Stromal cell of bone marrow (primary cell): ENCODE data around the gene PWWP2B.
A peak's percentile ranks its signal among the peaks of the same experiment; 100 is the strongest.

Source experiments
- DNase-seq: peaks from one replicate; pipeline ENCODE4 v3.0.0-alpha.2; 2012; ENCODE audit warnings: low read depth

The PWWP2B gene

GRCh38 chr10:132419538-132420468 is 22.8 kb downstream of the PWWP2B start:
- DNase-seq = no peak

DNA sequence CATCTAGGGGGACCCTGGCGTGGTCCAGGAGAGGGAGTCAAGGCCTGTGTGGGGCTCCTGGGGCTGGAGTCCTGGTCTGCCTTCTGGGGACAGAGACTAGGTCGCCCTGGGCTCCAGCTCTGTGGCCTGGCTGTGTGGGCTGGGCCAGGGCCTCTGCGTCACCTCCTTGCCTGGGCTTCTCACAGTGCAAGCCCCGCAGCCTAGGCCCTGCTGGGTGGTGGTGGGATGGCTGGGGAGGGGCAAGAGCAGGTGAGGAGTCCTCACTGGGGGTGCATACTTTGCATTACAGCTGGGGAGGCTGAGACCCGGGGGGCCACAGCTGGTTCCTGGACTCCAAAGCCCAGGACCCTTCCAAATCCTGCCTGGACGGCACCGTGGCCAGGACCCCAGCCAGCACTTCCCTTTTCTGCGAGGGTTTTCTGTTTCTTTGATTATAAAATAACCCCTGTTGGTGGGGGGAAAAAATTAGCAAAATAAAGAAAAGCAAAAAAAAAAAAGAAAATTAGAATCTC is 23.5 kb downstream of the PWWP2B start:
- DNase-seq = no peak

DNA sequence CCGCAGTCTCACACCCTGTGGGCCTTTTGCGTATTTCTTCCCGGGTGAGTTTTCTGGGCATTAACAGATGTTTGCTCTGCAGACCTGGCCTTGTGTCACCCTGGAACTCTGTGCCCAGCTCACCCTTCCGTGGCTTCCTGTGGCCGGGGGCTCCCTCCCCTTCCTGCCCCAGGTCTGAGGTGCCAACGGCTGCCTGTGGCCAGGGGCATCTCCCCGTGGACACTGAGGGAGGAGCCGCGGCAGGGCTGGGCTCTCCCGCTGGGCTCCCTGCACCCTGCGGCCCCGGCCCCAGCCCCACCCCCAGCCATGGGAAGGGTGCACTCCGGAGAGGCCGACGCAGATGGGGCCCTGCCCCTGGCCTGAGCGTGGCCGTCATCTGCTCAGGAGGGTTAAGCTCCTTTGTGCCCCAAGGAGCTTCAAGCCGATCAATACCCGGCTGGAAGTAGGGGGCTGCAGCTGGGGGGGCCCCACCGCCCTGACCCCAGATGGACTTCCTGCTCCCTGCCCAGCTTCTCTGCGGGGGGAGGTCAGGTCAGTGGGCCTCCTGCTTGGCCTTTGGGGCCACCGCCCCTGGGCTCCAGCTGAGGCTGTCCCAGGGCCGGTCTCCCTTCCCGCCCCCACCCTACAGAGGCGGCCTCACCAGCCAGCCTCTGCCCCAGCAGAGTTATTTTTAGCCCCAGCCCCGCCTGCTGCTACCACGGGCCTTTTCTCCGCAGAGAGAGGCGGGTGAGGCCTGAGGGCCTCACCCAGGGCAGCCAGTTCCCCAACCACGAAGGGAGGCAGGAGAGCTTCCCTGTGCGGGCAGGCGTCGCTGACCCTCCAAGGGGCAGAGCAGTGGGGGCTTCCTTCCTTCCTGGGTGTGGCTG is 24.2 kb downstream of the PWWP2B start:
- peak; percentile 41 for DNase-seq

DNA sequence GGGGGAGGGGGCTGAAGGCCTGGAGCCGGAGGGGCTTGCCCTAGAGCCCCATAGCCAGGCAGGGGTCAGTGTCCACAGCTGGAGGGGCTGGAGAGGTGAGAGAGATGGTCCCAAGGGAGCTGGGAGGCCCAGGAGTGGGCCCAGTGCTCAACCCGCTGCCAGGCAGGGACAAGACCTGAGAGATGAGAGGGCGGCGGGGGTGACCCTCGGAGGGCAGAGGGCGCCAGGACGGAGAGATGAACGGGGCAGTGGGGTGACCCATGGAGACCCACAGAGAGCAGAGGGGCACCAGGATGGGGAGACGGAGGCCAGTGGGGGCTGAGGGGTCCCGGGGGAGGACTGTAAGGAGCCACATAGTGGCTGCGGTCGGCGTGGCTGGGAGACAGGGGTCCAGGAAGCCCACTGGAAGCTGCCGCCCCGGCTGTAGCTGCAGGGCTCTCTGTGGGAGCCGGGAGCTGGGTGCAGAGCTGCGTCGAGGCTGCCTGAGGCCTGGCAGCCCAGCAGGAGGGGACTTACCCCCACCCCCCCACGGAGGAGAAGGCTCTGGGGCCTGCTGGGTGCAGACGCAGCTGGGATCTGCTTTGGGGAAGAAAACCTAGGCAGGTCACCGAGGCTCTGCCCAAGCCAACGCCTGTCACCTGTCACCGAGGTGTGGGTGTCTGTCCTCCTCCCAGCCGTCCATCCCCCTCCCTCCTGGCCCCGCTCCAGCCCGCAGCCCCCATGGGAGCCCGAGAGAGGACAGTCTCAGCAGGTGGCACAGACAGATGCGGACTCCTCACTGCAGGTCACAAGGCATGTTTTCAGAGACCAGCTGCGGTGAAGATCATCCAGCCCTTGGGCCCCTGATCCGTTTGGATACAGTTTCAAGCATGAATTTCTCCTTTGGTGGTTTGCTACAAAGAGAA is 25.1 kb downstream of the PWWP2B start:
- DNase-seq = no peak

DNA sequence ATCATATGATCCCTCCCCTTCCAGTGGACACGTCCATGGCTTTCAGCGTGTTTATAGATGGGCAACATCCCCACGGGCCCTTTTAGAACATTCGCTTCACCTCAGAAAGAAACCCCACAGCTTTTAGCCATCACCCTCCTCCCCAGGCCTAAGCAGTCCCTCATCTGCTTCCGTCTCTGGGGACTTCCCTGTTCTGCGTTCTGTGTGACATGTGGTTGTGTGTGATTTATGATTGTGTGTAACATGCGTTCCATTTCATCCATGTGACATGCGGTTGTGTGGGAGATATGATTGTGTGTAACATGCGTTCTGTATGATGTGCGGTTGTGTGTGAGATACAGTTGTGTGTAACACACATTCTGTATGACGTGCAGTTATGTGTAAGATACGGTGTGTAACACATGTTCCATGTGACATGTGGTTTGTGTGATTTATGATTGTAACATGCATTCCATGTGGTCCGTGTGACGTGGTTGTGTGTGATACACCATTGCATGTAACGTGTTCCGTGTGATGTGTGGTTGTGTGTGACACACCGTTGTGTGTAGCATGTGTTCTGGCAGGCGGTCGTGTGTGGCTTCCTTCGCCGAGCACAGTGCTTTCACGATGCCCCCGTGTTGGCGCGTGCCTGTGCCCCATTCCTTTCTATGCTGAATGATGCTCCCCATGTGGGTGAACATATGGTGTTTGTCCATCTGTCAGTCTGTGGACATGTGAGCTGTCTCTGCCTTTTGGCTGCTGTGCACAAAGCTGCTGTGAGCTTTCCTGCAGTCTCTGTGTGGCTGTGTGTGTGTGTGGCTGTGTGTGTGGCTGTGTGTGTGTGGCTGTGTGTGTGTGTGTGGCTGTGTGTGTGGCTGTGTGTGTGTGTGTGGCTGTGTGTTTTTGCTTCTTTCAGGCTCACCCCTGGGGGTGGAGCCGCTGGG is 26.2 kb downstream of the PWWP2B start:
- DNase-seq = no peak

- DNase-seq = no peak
Measured at GRCh38 chr10:132423966-132424861, 27.2 kb downstream of the PWWP2B start.

- no peak for DNase-seq
Measured at GRCh38 chr10:132425029-132425756, 28.2 kb downstream of the PWWP2B start.

DNA sequence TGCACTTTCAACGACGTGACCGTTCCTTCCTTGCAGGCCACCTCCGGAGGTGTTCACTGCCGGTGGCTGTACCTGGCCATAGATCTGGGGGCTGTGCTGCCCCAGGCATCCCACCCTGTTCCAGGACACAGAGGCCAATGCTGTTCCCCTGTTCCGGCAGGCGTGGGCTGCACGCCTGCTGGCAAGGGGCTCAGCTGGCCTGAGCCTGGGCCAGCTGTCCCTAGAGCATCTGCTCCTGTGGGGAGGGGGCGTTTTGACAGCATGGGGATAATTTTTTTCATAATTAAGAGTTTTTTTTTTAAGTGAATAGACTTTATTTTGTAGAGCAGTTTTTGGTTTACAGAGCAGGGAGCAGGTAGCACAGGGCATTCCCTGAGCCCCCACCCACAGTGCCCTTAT is 28.8 kb downstream of the PWWP2B start:
- DNase-seq = no peak

DNA sequence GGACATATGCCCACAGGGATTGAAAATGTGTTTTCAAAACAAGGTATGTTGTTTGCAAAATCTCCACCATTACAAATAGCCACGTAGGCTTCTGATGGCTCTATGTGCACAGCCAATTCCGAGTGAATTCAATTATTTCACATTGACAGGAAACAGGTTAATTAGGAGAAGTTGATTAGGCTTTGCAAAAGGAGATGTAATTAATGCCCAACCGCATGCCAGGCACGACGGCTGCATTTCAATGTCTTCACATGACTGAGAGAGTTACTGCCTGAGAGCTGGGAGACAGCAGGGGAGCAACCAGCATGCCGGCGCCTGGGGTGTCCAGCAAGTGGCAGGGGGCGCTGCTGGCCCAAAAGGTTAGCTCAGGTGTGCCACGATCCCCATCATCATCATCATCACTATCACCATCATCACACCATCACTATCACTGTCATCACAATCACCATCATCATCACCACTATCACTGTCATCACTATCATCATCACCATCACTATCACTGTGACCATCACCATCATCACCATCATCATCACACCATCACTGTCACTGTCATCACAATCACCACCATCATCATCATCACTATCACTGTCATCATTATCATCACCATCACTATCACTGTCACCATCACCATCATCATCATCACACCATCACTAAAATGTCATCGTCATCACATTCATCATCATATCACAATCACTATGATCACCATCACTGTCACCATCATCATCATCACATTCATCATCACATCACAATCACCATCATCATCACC is 30.2 kb downstream of the PWWP2B start:
- DNase-seq = no peak

GRCh38 chr10:132427939-132428367 is 31.0 kb downstream of the PWWP2B start:
- no peak for DNase-seq

DNA sequence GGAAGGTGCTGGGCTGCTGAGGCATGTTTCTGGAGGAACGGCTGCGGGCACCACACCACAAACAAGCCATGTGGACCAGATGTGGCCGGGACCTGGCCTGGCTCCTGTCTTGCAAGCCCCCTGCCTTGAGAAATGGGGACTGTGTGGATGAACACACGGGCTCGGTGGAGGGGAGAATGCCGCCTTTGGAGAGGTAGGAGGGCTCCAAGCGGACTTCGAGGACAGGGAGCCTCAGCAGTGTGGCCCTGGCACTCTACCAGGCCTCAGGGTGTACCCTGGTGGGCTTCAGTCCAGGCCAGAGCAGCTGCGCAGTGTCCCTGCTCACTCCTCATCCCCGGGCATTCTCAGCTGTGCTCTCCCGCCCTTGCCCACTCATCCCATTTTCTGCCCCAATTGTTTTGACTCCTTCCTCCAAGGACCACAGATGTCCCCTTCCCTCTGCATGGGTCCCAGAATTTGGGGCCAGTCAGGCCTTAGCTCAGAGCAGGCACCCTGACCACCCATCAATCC is 31.5 kb downstream of the PWWP2B start:
- DNase-seq = no peak

GRCh38 chr10:132429281-132430230 is 32.6 kb downstream of the PWWP2B start:
- no peak for DNase-seq

GRCh38 chr10:132430231-132430743 is 33.3 kb downstream of the PWWP2B start:
- DNase-seq = no peak

DNA sequence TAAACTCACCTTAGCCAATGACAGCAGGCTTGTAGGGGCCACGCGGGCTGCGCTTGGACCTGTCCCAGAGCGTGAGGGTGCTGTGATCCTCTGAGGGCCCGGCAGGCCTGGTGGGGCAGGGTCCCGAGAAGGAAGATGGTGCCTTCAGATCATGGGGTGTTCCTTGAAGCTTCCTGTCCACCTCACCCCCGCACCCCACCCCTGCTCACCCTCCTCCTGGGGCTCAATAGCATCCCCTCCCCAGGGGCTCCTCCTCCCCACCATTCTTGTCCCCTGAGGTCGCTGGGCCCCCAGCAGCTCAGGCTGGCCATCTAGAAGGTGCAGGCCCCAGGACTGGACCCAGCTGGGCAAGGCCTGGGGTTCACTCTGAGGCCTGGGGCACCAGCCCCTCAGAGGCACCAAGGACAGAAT is 33.9 kb downstream of the PWWP2B start:
- no peak for DNase-seq

DNA sequence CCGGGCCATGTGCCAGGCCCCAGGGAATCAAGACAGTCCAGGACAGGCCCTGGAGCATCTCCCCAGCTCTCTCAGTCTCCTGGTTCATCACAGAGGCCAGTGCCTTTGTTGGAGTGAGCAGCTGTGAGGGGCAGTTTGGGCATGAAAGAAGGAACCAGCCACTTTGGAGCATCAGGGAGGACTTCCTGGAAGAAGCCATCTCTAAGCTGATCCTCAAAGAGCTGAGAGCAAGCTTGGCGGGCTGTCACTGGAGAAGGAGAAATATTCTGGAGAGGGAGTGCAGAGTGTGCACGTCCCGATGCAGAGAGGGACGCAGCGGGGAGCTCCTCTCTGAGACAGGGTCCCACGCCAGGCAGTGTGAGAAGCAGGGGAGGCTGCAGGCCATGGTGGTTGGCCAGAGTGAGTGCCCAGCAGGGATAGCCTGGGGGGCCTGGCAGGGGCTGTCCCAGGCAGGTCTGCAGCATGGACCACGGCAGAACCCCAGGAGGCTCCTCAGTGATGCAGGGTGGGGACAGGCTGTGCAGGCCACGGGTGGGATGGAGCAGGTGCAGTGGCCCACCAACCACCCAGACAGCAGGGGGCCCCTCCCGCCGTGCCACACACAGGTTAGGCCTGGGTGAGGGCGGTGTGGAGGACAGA is 34.7 kb downstream of the PWWP2B start:
- DNase-seq = no peak

DNA sequence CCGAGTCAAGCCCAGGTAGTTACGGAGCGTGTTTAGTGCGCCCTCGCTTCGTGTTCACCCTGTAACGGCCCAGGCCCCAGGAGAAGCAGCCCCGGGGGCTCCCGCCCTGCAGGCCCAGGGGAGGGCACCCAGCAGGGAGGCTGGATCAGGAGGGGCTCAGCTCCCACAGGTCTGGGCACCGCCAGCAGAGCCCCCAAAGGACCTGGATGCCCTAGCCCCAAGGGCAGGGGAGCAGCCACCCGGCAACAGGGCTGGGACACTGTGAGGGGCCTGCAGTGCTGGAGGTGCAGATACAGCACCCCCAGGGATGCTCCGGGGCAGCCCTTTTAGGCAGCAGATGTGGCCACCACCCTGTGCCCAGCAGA is 35.2 kb downstream of the PWWP2B start:
- DNase-seq = no peak
